ENCODE data around the gene LRRC8A.
"Not testable (repeated sequence)": the region's sequence is repeated elsewhere in the genome, so short reads cannot be mapped to it uniquely, and the experiment has no call there.

LRRC8A gene

GRCh38 chr9:128838338-128838737 lies 43.6 kb upstream of the LRRC8A start:
- Histone ChIP-seq H2AK5ac (ENCODE audit: low read length) (no peak overlapping the region), H4K8ac (ENCODE audit: low read depth, low read length) (no peak overlapping the region), H3K4me1 (ENCODE audit: control insufficient read depth in 1 of 2, insufficient read depth in 2 of 2, low read length in 2 of 2) (peaks cover 8 to 9% of the 10 kb centered on the region in 2 experiments), H3K23ac (ENCODE audit: low read length) (no peak overlapping the region), H3K14ac (ENCODE audit: low read length) (no peak overlapping the region), H4K12ac (ENCODE audit: low read depth, low read length) (no peak overlapping the region), H2AFZ (ENCODE audit: insufficient read depth, low read length, poor library complexity) (no peak overlapping the region), H3K4me3 (ENCODE audit: low read depth, low read length) (no peak overlapping the region), H3K18ac (ENCODE audit: low read length) (no peak overlapping the region), H3K9me3 (ENCODE audit: insufficient read depth, low read depth, low read length) (peaks cover 2% of the 10 kb centered on the region), H3K27ac (ENCODE audit: low read depth, low read length) (no peak overlapping the region), H3K79me1 (ENCODE audit: low read length) (no peaks in the 10 kb centered on the region), H2BK12ac (ENCODE audit: low read length) (no peak overlapping the region), H3K79me2 (ENCODE audit: control insufficient read depth, insufficient read depth, low read length, poor library complexity) (no peaks in the 10 kb centered on the region), H2BK5ac (ENCODE audit: low read depth, low read length, poor library complexity) (no peak overlapping the region), H3K4me2 (ENCODE audit: low read length) (no peak overlapping the region), H3K36me3 (ENCODE audit: control insufficient read depth in 1 of 2, insufficient read depth in 2 of 2, low read length in 2 of 2) (peaks cover 3 to 8% of the 10 kb centered on the region in 2 experiments), H4K91ac (ENCODE audit: low read depth, low read length) (no peak overlapping the region), H2BK120ac (ENCODE audit: insufficient read depth, low read length, poor library complexity) (no peak overlapping the region), H3K27me3 (ENCODE audit: insufficient read depth, low read length) (no peaks in the 10 kb centered on the region), H3K9ac (ENCODE audit: low read length) (no peak overlapping the region), H3K4ac (ENCODE audit: low read depth, low read length) (no peak overlapping the region)
- no CpG with 5 or more reads among the region's 3 CpGs for WGBS (ENCODE audit: extremely low coverage, insufficient coverage, insufficient read length)
- peak; percentile 94 to 97 for DNase-seq

- Histone ChIP-seq H3K4me1 (ENCODE audit: control insufficient read depth in 1 of 2, insufficient read depth in 2 of 2, low read length in 2 of 2) (peaks cover 9 to 15% of the 10 kb centered on the region in 2 experiments), H3K27me3 (ENCODE audit: insufficient read depth, low read length) (no peaks in the 10 kb centered on the region), H3K23ac (ENCODE audit: low read length) (no peak overlapping the region), H4K8ac (ENCODE audit: low read depth, low read length) (no peak overlapping the region), H2BK5ac (ENCODE audit: low read depth, low read length, poor library complexity) (no peak overlapping the region), H2AFZ (ENCODE audit: insufficient read depth, low read length, poor library complexity) (no peak overlapping the region), H3K18ac (ENCODE audit: low read length) (no peak overlapping the region), H3K9ac (ENCODE audit: low read length) (no peak overlapping the region), H3K4ac (ENCODE audit: low read depth, low read length) (no peak overlapping the region), H4K91ac (ENCODE audit: low read depth, low read length) (no peak overlapping the region), H3K27ac (ENCODE audit: low read depth, low read length) (no peak overlapping the region), H2BK12ac (ENCODE audit: low read length) (no peak overlapping the region), H3K79me2 (ENCODE audit: control insufficient read depth, insufficient read depth, low read length, poor library complexity) (no peaks in the 10 kb centered on the region), H3K36me3 (ENCODE audit: control insufficient read depth in 1 of 2, insufficient read depth in 2 of 2, low read length in 2 of 2) (peaks cover 3% of the 10 kb centered on the region in 2 experiments), H2AK5ac (ENCODE audit: low read length) (no peak overlapping the region), H3K4me3 (ENCODE audit: low read depth, low read length) (no peak overlapping the region), H4K12ac (ENCODE audit: low read depth, low read length) (no peak overlapping the region), H3K9me3 (ENCODE audit: insufficient read depth, low read depth, low read length) (no peaks in the 10 kb centered on the region), H3K79me1 (ENCODE audit: low read length) (no peaks in the 10 kb centered on the region), H3K14ac (ENCODE audit: low read length) (no peak overlapping the region), H3K4me2 (ENCODE audit: low read length) (no peak overlapping the region), H2BK120ac (ENCODE audit: insufficient read depth, low read length, poor library complexity) (no peak overlapping the region)
- no CpG with 5 or more reads among the region's 1 CpG for WGBS (ENCODE audit: extremely low coverage, insufficient coverage, insufficient read length)
- DNase-seq: no peak
These were observed 41.4 kb upstream of the LRRC8A start for GRCh38 chr9:128840524-128840923.

- Histone ChIP-seq H3K79me1 (ENCODE audit: low read length) (no peaks in the 10 kb centered on the region), H3K9me3 (ENCODE audit: insufficient read depth, low read depth, low read length) (no peaks in the 10 kb centered on the region), H3K36me3 (ENCODE audit: control insufficient read depth in 1 of 2, insufficient read depth in 2 of 2, low read length in 2 of 2) (peaks cover 0 to 3% of the 10 kb centered on the region in 2 experiments), H2BK120ac (ENCODE audit: insufficient read depth, low read length, poor library complexity) (no peak overlapping the region), H3K4ac (ENCODE audit: low read depth, low read length) (no peak overlapping the region), H3K4me3 (ENCODE audit: low read depth, low read length) (no peak overlapping the region), H4K8ac (ENCODE audit: low read depth, low read length) (no peak overlapping the region), H2AFZ (ENCODE audit: insufficient read depth, low read length, poor library complexity) (no peak overlapping the region), H2BK12ac (ENCODE audit: low read length) (no peak overlapping the region), H3K14ac (ENCODE audit: low read length) (no peak overlapping the region), H2AK5ac (ENCODE audit: low read length) (no peak overlapping the region), H3K4me2 (ENCODE audit: low read length) (no peak overlapping the region), H2BK5ac (ENCODE audit: low read depth, low read length, poor library complexity) (no peak overlapping the region), H3K9ac (ENCODE audit: low read length) (no peak overlapping the region), H3K79me2 (ENCODE audit: control insufficient read depth, insufficient read depth, low read length, poor library complexity) (no peaks in the 10 kb centered on the region), H3K4me1 (ENCODE audit: control insufficient read depth in 1 of 2, insufficient read depth in 2 of 2, low read length in 2 of 2) (peaks cover 13 to 20% of the 10 kb centered on the region in 2 experiments), H3K27ac (ENCODE audit: low read depth, low read length) (no peak overlapping the region), H3K23ac (ENCODE audit: low read length) (no peak overlapping the region), H3K27me3 (ENCODE audit: insufficient read depth, low read length) (no peaks in the 10 kb centered on the region), H4K91ac (ENCODE audit: low read depth, low read length) (no peak overlapping the region), H3K18ac (ENCODE audit: low read length) (no peak overlapping the region), H4K12ac (ENCODE audit: low read depth, low read length) (no peak overlapping the region)
- 100% methylated on average over 3 of the region's 12 CpGs for WGBS (ENCODE audit: extremely low coverage, insufficient coverage, insufficient read length)
- DNase-seq: no peak
These were observed 40.0 kb upstream of the LRRC8A start for GRCh38 chr9:128841694-128842492.

- not testable (repeated sequence) for H3K79me2 ChIP-seq (ENCODE audit: control insufficient read depth, insufficient read depth, low read length, poor library complexity); H2AFZ ChIP-seq (ENCODE audit: insufficient read depth, low read length, poor library complexity); H3K9ac ChIP-seq (ENCODE audit: low read length); H3K36me3 ChIP-seq (ENCODE audit: control insufficient read depth in 1 of 2, insufficient read depth in 2 of 2, low read length in 2 of 2); H3K4me2 ChIP-seq (ENCODE audit: low read length); H3K23ac ChIP-seq (ENCODE audit: low read length); H3K14ac ChIP-seq (ENCODE audit: low read length); H4K12ac ChIP-seq (ENCODE audit: low read depth, low read length); H4K8ac ChIP-seq (ENCODE audit: low read depth, low read length); H3K9me3 ChIP-seq (ENCODE audit: insufficient read depth, low read depth, low read length); H3K18ac ChIP-seq (ENCODE audit: low read length); H3K27me3 ChIP-seq (ENCODE audit: insufficient read depth, low read length); H4K91ac ChIP-seq (ENCODE audit: low read depth, low read length); H2BK12ac ChIP-seq (ENCODE audit: low read length); H2AK5ac ChIP-seq (ENCODE audit: low read length); H2BK120ac ChIP-seq (ENCODE audit: insufficient read depth, low read length, poor library complexity); H3K79me1 ChIP-seq (ENCODE audit: low read length); H3K27ac ChIP-seq (ENCODE audit: low read depth, low read length); H3K4ac ChIP-seq (ENCODE audit: low read depth, low read length); H2BK5ac ChIP-seq (ENCODE audit: low read depth, low read length, poor library complexity); H3K4me3 ChIP-seq (ENCODE audit: low read depth, low read length)
- WGBS (ENCODE audit: extremely low coverage, insufficient coverage, insufficient read length): no CpG with 5 or more reads among the region's 7 CpGs
- peak; percentile 94 to 95 for DNase-seq
- H3K4me1 ChIP-seq (ENCODE audit: control insufficient read depth in 1 of 2, insufficient read depth in 2 of 2, low read length in 2 of 2): peaks cover 8 to 16% of the 10 kb centered on the region in 2 experiments
These were observed 38.8 kb upstream of the LRRC8A start for GRCh38 chr9:128843171-128843570.
